Erythroblast (primary cell): ENCODE data around the gene BRD9.
A peak's percentile ranks its signal among the peaks of the same experiment; 100 is the strongest.
"Not testable (repeated sequence)": the region's sequence is repeated elsewhere in the genome, so short reads cannot be mapped to it uniquely, and the experiment has no call there.

ENCODE experiments used
- DNase-seq, 2 experiments: peaks; one replicate each; lab custom pipeline; 2025; lab: John Stamatoyannopoulos, UW
- GATA1 ChIP-seq: IDR thresholded peaks from 2 replicates; pipeline ENCODE4 v1.6.1; 2011; ENCODE audit warnings: low read depth, mild to moderate bottlenecking, control low read depth, low read length, moderate library complexity
- POLR2A ChIP-seq: IDR thresholded peaks from 2 replicates; pipeline ENCODE4 v1.6.1; 2011; ENCODE audit warnings: mild to moderate bottlenecking, low read length

The BRD9 gene

GRCh38 chr5:892394-893136, at the start of gene BRD9, which contains the start of gene TRIP13:
TSS of gene BRD9 (minus strand) at chr5:892801. CDS start at chr5:892657, 144 bp downstream.
TSS of gene TRIP13 (plus strand) at chr5:892884. CDS start at chr5:892999, 115 bp downstream.
- no peak for TF ChIP-seq GATA1
- TF ChIP-seq POLR2A: peak; percentile 76

GRCh38 chr5:940741-941140, 48.1 kb upstream of the BRD9 start:
- not testable (repeated sequence) for DNase-seq

More at GRCh38 chr5:892394-893136, at the start of gene BRD9, which contains the start of gene TRIP13:
- peak; percentile 91 to 94 for DNase-seq

- DNase-seq: no peak
- TF ChIP-seq POLR2A (no peak), GATA1 (no peak)
Observed at GRCh38 chr5:939368-939767, 46.8 kb upstream of the BRD9 start.

DNA sequence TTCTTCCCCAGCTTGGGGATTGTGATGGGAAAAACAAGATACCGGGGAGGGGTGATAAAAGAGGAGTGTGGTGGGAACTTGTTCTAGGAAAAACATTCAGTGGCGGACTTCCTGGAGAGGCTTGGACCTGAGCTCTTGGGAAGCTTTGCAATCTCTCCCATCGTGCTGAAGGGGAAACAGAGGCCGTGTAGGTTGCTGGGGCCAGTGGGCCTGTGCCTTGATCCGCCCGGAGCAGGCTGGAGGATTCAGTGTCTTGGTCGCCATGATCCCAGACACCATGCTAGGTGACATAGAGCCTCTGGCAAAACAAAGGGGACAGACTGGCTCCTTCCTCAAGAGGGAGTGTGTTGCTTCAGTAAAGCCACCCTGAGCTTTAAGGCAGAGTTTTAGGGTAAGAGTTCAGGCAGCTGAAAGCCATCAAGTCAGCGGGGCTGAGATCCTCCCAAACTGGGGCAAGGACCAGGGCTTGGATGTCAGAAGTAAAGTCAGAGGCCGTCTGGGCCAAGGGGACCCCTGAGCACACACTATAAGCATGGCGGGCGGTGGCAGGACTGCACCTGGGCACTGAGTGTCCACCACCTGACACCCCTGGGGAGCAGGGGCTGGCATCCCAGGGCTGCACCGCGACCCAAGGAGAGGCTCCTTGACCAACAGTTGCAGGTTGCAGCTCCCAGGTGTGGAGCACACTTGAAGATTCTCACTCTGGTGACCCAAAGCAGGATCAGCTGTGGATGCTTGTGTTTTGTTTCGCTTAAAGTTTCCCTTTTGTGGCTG, 44.7 kb upstream of the BRD9 start:
- TF ChIP-seq POLR2A: no peak
- no peak for TF ChIP-seq GATA1
- no peak for DNase-seq

- DNase-seq: no peak
- no peak for TF ChIP-seq GATA1
- TF ChIP-seq POLR2A: no peak
Observed at GRCh38 chr5:936149-937144, 43.8 kb upstream of the BRD9 start.

- TF ChIP-seq GATA1 (no peak), POLR2A (no peak)
- DNase-seq: no peak
Observed at GRCh38 chr5:935510-936084, 43.0 kb upstream of the BRD9 start.

GRCh38 chr5:934381-934967, 41.9 kb upstream of the BRD9 start:
- not testable (repeated sequence) for DNase-seq

- not testable (repeated sequence) for DNase-seq
Observed at GRCh38 chr5:933951-934350, 41.4 kb upstream of the BRD9 start.

GRCh38 chr5:933251-933861, 40.8 kb upstream of the BRD9 start:
- no peak for DNase-seq

GRCh38 chr5:932628-933250, 40.1 kb upstream of the BRD9 start:
- DNase-seq: no peak
- TF ChIP-seq GATA1 (no peak), POLR2A (no peak)

More at GRCh38 chr5:933251-933861, 40.8 kb upstream of the BRD9 start:
- TF ChIP-seq GATA1 (no peak), POLR2A (no peak)

GRCh38 chr5:932151-932627, 39.6 kb upstream of the BRD9 start:
- no peak for TF ChIP-seq GATA1
- no peak for DNase-seq

DNA sequence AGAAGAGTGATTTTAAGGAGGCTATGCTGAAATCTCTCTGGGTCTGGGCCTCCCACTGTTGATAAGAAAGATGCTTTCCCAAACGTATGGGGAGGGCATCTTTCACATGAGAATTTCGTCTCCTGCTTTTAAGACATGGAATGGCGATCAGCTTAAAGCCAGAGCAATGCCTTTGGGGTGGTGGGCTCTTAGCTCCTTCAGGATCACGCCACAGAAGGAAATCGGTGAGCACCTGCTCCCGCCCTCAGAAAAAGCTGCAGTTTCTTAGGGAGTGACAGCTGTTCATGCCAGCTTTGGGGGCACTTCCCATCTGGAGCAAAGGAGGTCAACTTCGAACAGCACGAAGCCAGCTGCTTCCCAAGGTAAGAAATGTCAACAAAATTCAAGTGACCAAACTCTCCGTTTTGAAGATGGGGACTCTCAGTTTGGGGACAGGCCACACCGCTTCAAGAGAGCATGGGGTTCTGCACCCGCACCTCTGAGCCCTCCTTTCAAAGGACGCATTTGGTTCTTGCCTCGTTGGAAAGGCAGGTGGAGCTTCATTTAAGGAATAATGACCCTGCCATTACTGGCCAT, 39.1 kb upstream of the BRD9 start:
- TF ChIP-seq POLR2A: no peak
- no peak for TF ChIP-seq GATA1
- no peak for DNase-seq
